ENCODE results near the gene FOXP2.

DNA sequence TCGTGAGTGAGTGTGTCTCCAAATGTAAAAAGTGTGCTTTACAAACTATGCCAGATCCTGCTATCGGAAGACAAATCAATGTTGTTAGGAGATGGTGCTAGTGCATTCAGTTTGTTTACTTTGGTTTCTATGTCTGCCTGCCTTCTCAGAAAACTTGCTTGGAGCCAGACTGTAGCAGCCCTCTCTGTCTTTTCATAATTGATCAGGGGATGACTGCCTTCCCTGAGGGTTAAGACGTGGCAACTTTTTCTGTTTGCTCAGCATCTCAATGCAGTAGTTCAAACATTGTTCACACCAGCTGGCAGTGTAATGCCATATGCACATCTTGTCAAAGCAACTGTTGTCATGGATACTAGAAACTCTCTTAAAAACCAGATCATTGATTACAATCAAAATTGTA, 118.5 kb downstream of the FOXP2 start:
- TF ChIP-seq, protein P1, sequence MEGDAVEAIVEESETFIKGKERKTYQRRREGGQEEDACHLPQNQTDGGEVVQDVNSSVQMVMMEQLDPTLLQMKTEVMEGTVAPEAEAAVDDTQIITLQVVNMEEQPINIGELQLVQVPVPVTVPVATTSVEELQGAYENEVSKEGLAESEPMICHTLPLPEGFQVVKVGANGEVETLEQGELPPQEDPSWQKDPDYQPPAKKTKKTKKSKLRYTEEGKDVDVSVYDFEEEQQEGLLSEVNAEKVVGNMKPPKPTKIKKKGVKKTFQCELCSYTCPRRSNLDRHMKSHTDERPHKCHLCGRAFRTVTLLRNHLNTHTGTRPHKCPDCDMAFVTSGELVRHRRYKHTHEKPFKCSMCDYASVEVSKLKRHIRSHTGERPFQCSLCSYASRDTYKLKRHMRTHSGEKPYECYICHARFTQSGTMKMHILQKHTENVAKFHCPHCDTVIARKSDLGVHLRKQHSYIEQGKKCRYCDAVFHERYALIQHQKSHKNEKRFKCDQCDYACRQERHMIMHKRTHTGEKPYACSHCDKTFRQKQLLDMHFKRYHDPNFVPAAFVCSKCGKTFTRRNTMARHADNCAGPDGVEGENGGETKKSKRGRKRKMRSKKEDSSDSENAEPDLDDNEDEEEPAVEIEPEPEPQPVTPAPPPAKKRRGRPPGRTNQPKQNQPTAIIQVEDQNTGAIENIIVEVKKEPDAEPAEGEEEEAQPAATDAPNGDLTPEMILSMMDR (IDR thresholded peaks at IDR 0.05) = no peak
- no peak for TF ChIP-seq EP300 (IDR thresholded peaks at IDR 0.05)
- TF ChIP-seq POLR2A (IDR thresholded peaks at IDR 0.05) = no peak
- TF ChIP-seq POLR2AphosphoS5 (IDR thresholded peaks at IDR 0.05) = no peak

Data from suprapubic skin (tissue), 4 donors.